Measurements from ENCODE around the gene MRPL10. TPM values are rescaled to one million over a fixed set of nuclear protein-coding genes. Genes with fewer than 3 reads are reported as not detected.
A peak's percentile ranks its signal among the peaks of the same experiment; 100 is the strongest.

MRPL10 gene
- total and polyA plus RNA-seq, 10 of the 15 experiments (the other 5 are each of a cell fraction or from before 2014, with no cell fraction given), result 18.9 to 61.9 (median 47.3) TPM

- TF ChIP-seq PAX5 (IDR thresholded peaks at IDR 0.05; ENCODE audit: borderline replicate concordance, low read depth, low read length) (peak; percentile 44; the same call in 1 of the 2 replicates), E2F4 (IDR thresholded peaks at IDR 0.05; ENCODE audit: low read depth, low read length) (no peak; the same call in 1 of the 2 replicates), HDAC2 (IDR thresholded peaks at IDR 0.05) (no peak), EGR1 (IDR thresholded peaks at IDR 0.05; ENCODE audit: borderline replicate concordance in 1 of 2, low read depth in 2 of 2, low read length in 2 of 2) (peak; percentile 47 to 93), TCF7 (IDR thresholded peaks at IDR 0.05; ENCODE audit: borderline replicate concordance) (no peak), CREB1 (IDR thresholded peaks at IDR 0.05; ENCODE audit: low read depth) (no peak), CBX5 (IDR thresholded peaks at IDR 0.05; ENCODE audit: low read depth) (no peak), RAD21 (IDR thresholded peaks at IDR 0.05; ENCODE audit: insufficient read depth, low read depth, low read length) (peak; percentile 11; the same call in 1 of the 2 replicates), E4F1 (IDR thresholded peaks at IDR 0.05; ENCODE audit: borderline replicate concordance, partially characterized antibody) (peak; percentile 64), ZBED1 (IDR thresholded peaks at IDR 0.05; ENCODE audit: borderline replicate concordance) (no peak), CBX3 (IDR thresholded peaks at IDR 0.05; ENCODE audit: borderline replicate concordance, low read depth) (no peak), CUX1 (IDR thresholded peaks at IDR 0.05; ENCODE audit: insufficient replicate concordance, low read depth, low read length) (no peak), CHD4 (IDR thresholded peaks at IDR 0.05) (no peak), ASH2L (IDR thresholded peaks at IDR 0.05; ENCODE audit: borderline replicate concordance, low read depth) (no peak), SIN3A (IDR thresholded peaks at IDR 0.05; ENCODE audit: low read depth, low read length) (peak; percentile 85; the same call in 1 of the 2 replicates), BACH1 (IDR thresholded peaks at IDR 0.05; ENCODE audit: borderline replicate concordance) (peak; percentile 51; the same call in 1 of the 2 replicates), RCOR1 (conservative IDR thresholded peaks at IDR 0.05; ENCODE audit: low read depth, low read length) (no peak), IRF3 (IDR thresholded peaks at IDR 0.05) (0 out of 2 replicates have a peak, but pooled peaks have one; percentile 11), ETV6 (conservative IDR thresholded peaks at IDR 0.05 in 1 of 2, IDR thresholded peaks at IDR 0.05 in 1 of 2; ENCODE audit: borderline replicate concordance in 1 of 2, low read depth in 1 of 2) (peak in 1 of 2 experiments; percentile 58; a peak in 2 of 4 replicates)
Observed at GRCh38 chr17:47831003-47831933, at the start of gene MRPL10, which contains the start of gene LRRC46 (continued).
